Ovary (tissue), 9 donors: ENCODE data around the gene ARHGEF25. TPM values are rescaled to one million over a fixed set of nuclear protein-coding genes. Genes with fewer than 3 reads are reported as not detected.

ENCODE experiments used
- DNase-seq, 5 donors: peaks; one replicate each; pipeline ENCODE4 v3.0.0-alpha.2; 2019 to 2020
- H3K27ac ChIP-seq, 2 donors: fragments of 200-600 bp; one replicate each; pipeline versions ENCODE4 v1.5.1 to v1.8.0; 2019 to 2022
- H3K27me3 ChIP-seq: fragments of 200-600 bp; one replicate; pipeline ENCODE4 v1.8.0; 2022
- H3K36me3 ChIP-seq: fragments of 200-600 bp; sonication (generic); one replicate; pipeline ENCODE4 v1.5.1; 2019
- H3K4me1 ChIP-seq: one replicate; pipeline ENCODE4 v1.8.1; 2013; ENCODE audit warnings: mild to moderate bottlenecking, moderate library complexity; ENCODE audit not compliant: insufficient read depth
- H3K4me3 ChIP-seq: fragments of 200-600 bp; sonication (generic); one replicate; pipeline ENCODE4 v1.5.1; 2017
- H3K9me3 ChIP-seq, 2 donors: fragments of 200-600 bp in 1 of 2; sonication (generic) in 1 of 2; one replicate each; pipeline versions ENCODE4 v1.5.1 to v1.8.1; 2013 to 2019; ENCODE audit warnings: mild to moderate bottlenecking in 1 of 2, moderate library complexity in 1 of 2
- EP300 ChIP-seq: sonication (generic); formaldehyde crosslinking; IDR thresholded peaks from one replicate; pipeline ENCODE4 v1.6.1; 2017; ENCODE audit warnings: antibody characterized with exemption
- POLR2A ChIP-seq: fragments of 450-650 bp; IDR thresholded peaks from one replicate; pipeline ENCODE4 v1.6.1; 2017; ENCODE audit warnings: antibody characterized with exemption, mild to moderate bottlenecking, moderate library complexity
- WGBS, 3 donors: extraction: QIAGEN DNeasy Blood & Tissue Kit in 1 of 3; methylation state at CpG; one replicate each; pipeline versions ENCODE4 v1.1.5 to v1.1.7; 2013 to 2017; 5-methylcytosine and 5-hydroxymethylcytosine counted together
- intact Hi-C, 4 donors: fragments of 100-400 bp; cut with DNase I; formaldehyde crosslinking; loops; one replicate each; pipeline versions ENCODE4 v1.11.0 to v1.15.1; 2022 to 2023
- polyA plus RNA-seq, 2 donors: library from polyadenylated mRNA; stranded (reverse); fragments of 200-250 nt in 1 of 2; fragments of 350-450 nt in 1 of 2; fragmentation: Illumina TruSeq in 1 of 2; extraction: RNeasy Lipid Tissue Mini Kit (QIAGEN cat#74804) in 1 of 2; gene quantifications; one replicate each; pipeline ENCODE4 v1.2.3, GENCODE V29; 2013 to 2014
- total RNA-seq, 7 donors: library from RNA; depleted of rRNA in 2 of 7; stranded (reverse); fragments of >200 nt in 2 of 7; fragmentation: NEBNext Ultra II Directional in 3 of 7; extraction: Animal tissue kit (Norgen Biotek cat#: 25700) in 3 of 7; gene quantifications; one replicate each; pipeline versions ENCODE4 v1.1.0 to v1.2.4, GENCODE V29; 2016 to 2023
- TF ChIP-seq, protein P1 (sequence below), 3 donors: fragments of 450-650 bp in 2 of 3; fragments of 200-600 bp in 1 of 3; IDR thresholded peaks; one replicate each; pipeline versions ENCODE4 v1.5.1 to v1.8.0; 2016 to 2022; ENCODE audit warnings: antibody characterized with exemption in 3 of 3, mild to moderate bottlenecking in 1 of 3
- donor health status: DM: no; HTN: no; CAD: no; lungs with moderate emphysema.
- donor health status: DM: no; HTN: no; CAD: no.
- donor health status: Bipolar disorder and iron deficiency.
- donor health status: DM: yes; HTN: yes; CAD: no.
- donor health status: DM: no; HTN: no; CAD: no.
- donor health status: DM: yes; HTN: yes; CAD: no.

ARHGEF25 gene
- total and polyA plus RNA-seq, 9 donors: 22.1 to 48.8 (median 38.7) TPM

DNA sequence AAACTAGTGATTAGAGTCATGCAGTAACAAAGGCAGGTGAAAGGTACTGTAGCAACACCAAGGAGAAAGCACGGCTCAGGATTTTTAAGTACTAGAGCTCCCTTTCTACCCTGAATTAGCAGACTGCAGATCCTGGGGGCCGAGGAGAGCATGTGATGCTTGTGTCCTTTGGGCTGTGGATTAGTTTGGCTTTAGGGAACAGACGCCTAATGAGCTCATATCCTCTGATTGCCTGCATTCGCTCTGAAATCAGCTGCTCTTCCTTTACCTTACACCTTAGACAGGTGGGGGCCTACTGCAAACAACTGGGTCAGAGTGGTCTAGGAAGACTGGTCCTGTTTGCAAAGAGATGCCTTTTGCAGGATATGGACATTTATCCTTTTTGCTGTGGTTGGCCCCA, 18.0 kb upstream of the ARHGEF25 start:
- H3K4me3 ChIP-seq: no peak overlapping the region
- H3K36me3 ChIP-seq: no peaks in the 10 kb centered on the region
- no peaks in the 10 kb centered on the region for H3K9me3 ChIP-seq
- no peak overlapping the region for H3K27ac ChIP-seq
- peaks cover 4% of the 10 kb centered on the region for H3K4me1 ChIP-seq
- DNase-seq: no peak
- no peak for TF ChIP-seq POLR2A
- TF ChIP-seq EP300: no peak
- TF ChIP-seq, protein P1, sequence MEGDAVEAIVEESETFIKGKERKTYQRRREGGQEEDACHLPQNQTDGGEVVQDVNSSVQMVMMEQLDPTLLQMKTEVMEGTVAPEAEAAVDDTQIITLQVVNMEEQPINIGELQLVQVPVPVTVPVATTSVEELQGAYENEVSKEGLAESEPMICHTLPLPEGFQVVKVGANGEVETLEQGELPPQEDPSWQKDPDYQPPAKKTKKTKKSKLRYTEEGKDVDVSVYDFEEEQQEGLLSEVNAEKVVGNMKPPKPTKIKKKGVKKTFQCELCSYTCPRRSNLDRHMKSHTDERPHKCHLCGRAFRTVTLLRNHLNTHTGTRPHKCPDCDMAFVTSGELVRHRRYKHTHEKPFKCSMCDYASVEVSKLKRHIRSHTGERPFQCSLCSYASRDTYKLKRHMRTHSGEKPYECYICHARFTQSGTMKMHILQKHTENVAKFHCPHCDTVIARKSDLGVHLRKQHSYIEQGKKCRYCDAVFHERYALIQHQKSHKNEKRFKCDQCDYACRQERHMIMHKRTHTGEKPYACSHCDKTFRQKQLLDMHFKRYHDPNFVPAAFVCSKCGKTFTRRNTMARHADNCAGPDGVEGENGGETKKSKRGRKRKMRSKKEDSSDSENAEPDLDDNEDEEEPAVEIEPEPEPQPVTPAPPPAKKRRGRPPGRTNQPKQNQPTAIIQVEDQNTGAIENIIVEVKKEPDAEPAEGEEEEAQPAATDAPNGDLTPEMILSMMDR (IDR thresholded peaks at IDR 0.05): no peak
- WGBS, 3 donors: 81 to 86% (median 85%) methylated on average over 4 of the region's 4 CpGs
- intact Hi-C loops: no loop called here
- no peaks in the 10 kb centered on the region for H3K27me3 ChIP-seq

DNA sequence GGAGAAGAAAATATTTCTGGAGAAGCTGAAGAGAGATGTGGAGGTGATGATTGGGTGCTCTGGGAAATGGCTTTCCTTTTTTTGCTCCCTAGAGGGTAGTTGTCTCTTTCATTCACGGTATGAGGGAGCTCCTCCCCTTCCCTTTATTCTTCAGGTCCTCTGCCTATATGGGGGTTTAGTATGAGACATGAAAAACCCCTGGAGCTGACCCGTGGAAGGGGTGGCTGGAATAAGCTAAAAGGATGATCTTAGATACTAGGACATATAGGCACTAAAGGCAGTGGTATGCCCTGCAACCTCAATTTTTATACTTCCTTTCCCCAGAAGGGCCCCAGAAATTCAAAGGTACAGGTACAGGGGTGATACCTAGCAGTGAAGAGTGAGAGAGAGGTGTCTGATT, 10.8 kb upstream of the ARHGEF25 start:
- WGBS, 3 donors: 71 to 78% (median 76%) methylated on average over 2 of the region's 2 CpGs
- intact Hi-C loops: no loop called here
- no peak for TF ChIP-seq POLR2A
- no peak for TF ChIP-seq EP300
- TF ChIP-seq, protein P1 (IDR thresholded peaks at IDR 0.05): no peak
- H3K4me1 ChIP-seq: peaks cover 3% of the 10 kb centered on the region
- no peak for DNase-seq
- no peaks in the 10 kb centered on the region for H3K27me3 ChIP-seq
- no peak overlapping the region for H3K27ac ChIP-seq
- H3K36me3 ChIP-seq: no peaks in the 10 kb centered on the region
- H3K9me3 ChIP-seq: no peaks in the 10 kb centered on the region
- no peak overlapping the region for H3K4me3 ChIP-seq

DNA sequence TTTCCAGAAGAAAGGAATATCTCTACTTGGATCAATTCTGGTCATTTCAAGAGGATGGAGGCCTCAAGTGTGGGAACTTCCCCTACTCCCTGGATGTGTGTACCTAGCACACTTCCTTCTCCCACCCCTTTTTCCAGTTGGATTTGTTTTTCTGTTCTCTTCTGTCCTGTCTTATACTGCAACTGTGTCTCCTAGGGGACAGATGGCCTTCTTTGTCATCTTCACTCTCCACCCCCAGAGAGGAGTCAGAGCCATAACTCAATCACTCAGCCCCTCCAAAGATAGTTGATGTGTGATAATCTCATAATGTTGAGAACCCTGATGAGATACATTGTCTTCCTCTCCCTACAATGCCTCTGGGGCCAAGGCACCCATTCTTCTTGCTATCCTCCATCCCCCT, 8.7 kb upstream of the ARHGEF25 start:
- peaks cover 3% of the 10 kb centered on the region for H3K4me1 ChIP-seq
- intact Hi-C loops: no loop called here
- no peaks in the 10 kb centered on the region for H3K9me3 ChIP-seq
- TF ChIP-seq POLR2A (no peak), EP300 (no peak)
- TF ChIP-seq, protein P1 (IDR thresholded peaks at IDR 0.05): no peak
- no peaks in the 10 kb centered on the region for H3K36me3 ChIP-seq
- no peak overlapping the region for H3K27ac ChIP-seq
- DNase-seq: no peak
- H3K27me3 ChIP-seq: no peaks in the 10 kb centered on the region
- no peak overlapping the region for H3K4me3 ChIP-seq

DNA sequence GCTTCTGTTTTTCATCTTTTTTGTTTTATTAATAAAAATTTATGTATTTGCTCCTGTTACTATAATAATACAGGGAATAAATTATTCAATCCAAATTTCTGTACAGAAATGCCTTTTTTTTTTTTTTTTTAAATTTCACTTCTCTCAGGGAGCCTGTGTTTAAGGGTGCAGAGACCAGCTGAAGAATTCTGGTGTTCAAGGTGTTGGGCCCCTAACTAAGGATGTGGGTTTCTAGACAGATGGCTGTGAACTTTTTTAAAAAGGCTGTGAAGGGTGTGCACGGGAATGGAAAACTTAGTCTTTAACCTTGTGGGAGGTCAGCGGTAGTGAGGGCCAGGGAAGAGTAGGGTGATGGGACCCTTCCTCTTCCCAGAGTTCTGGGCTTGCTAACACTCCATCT, 7.9 kb upstream of the ARHGEF25 start:
- no peaks in the 10 kb centered on the region for H3K36me3 ChIP-seq
- H3K4me3 ChIP-seq: no peak overlapping the region
- TF ChIP-seq POLR2A: no peak
- TF ChIP-seq EP300: no peak
- TF ChIP-seq, protein P1 (IDR thresholded peaks at IDR 0.05): no peak
- peaks cover 3% of the 10 kb centered on the region for H3K4me1 ChIP-seq
- no peaks in the 10 kb centered on the region for H3K9me3 ChIP-seq
- H3K27me3 ChIP-seq: no peaks in the 10 kb centered on the region
- 33 to 37% (median 36%) methylated on average over 2 of the region's 2 CpGs for WGBS, 3 donors
- H3K27ac ChIP-seq: peak overlapping the region in 1 of 2 donors; percentile 94
- intact Hi-C loops: no loop called here
- DNase-seq: no peak
